ENCODE results near the gene GPRC6A. TPM values are rescaled to one million over a fixed set of nuclear protein-coding genes. Genes with fewer than 3 reads are reported as not detected.

Gene GPRC6A
- polyA plus RNA-seq, 3 donors, result not detected

- Mint-ChIP-seq H3K4me3 (peak overlapping the region; percentile 47 to 86), H3K36me3 (peaks cover 0 to 7% of the 10 kb centered on the region in 2 donors), H3K27me3 (ENCODE audit: low read depth in 3 of 3) (peaks cover 50 to 60% (median 59%) of the 10 kb centered on the region in 3 donors), H3K4me1 (peaks cover 12% of the 10 kb centered on the region), H3K9me3 (peaks cover 0 to 11% (median 7%) of the 10 kb centered on the region in 7 donors), H3K27ac (no peak overlapping the region)
- Histone ChIP-seq H2AFZ (ENCODE audit: insufficient read depth, low read depth, low read length, poor library complexity, severe bottlenecking) (peak overlapping the region; percentile 41), H3K27me3 (ENCODE audit: control insufficient read depth in 2 of 2, insufficient read depth in 2 of 2, low read length in 2 of 2) (peaks cover 46 to 67% of the 10 kb centered on the region in 2 donors), H3K9ac (ENCODE audit: insufficient read depth, low read length, poor library complexity, severe bottlenecking) (no peak overlapping the region), H3K36me3 (replicated peaks in 1 of 2; ENCODE audit: control insufficient read depth in 1 of 2, insufficient read depth in 2 of 2, low read length in 2 of 2) (no peaks in the 10 kb centered on the region), H3K9me3 (replicated peaks in 1 of 2; ENCODE audit: control insufficient read depth in 1 of 2, insufficient read depth in 1 of 2, low read length in 2 of 2) (peaks cover 0 to 27% of the 10 kb centered on the region in 2 donors), H3K4me2 (replicated peaks; ENCODE audit: extremely low read depth, low read length, poor library complexity, severe bottlenecking) (peak overlapping the region; percentile 61), H3K4me1 (ENCODE audit: control insufficient read depth in 1 of 2, insufficient read depth in 2 of 2, low read length in 2 of 2) (peaks cover 6 to 8% of the 10 kb centered on the region in 2 donors), H3K79me2 (ENCODE audit: insufficient read depth, low read length) (no peaks in the 10 kb centered on the region), H4K20me1 (ENCODE audit: insufficient read depth, low read length) (no peaks in the 10 kb centered on the region), H3K4me3 (replicated peaks in 1 of 3; ENCODE audit: low read depth in 2 of 3, low read length in 3 of 3) (peak overlapping the region in 1 of 3 experiments; percentile 51), H3K27ac (ENCODE audit: low read depth in 1 of 2, low read length in 2 of 2) (no peak overlapping the region)
- no CpG with 5 or more reads among the region's 19 CpGs for WGBS (ENCODE audit: insufficient coverage)
- intact Hi-C loops (cut with micrococcal nuclease), result no loop called here
- TF ChIP-seq CTCF (IDR thresholded peaks at IDR 0.05), result no peak
- no peak for DNase-seq
Observed at GRCh38 chr6:116764629-116764960, 64.3 kb downstream of the GPRC6A start.

DNA sequence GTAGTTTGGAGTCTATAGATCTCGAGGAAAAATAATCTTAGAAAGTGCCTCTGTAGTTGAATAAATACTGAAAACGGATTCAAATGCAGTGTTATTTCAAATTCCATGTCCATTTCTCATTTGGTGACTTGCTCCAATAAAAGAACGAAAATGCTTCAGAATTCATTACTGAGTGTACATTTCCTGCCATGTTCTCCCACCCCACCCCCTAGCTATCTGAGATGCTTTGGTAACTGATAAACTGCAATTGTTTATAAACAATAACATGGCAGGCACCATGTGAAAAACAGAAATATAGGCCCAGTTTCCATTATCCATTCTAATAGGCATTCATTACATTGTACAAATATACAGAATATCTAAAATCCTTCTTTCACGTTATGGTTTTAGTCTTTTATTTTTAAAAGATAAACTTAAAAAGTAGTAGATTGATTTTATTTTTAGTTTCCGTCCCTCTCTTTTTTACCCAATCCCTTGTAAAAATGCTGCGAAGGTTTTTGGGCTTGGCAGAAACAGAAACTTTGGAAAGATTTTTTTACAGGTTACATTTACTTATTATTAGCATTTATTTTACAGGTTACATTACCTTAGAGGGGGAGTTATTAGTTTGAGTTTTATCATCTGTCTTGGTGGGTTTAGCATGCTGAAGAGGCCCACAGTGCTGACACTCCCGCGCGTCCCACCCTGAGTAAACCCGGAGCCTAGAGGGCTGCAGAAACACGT, 64.8 kb downstream of the GPRC6A start:
- Mint-ChIP-seq H3K27ac (no peak overlapping the region), H3K4me1 (peaks cover 12% of the 10 kb centered on the region), H3K36me3 (peaks cover 0 to 7% of the 10 kb centered on the region in 2 donors), H3K9me3 (peaks cover 0 to 11% (median 7%) of the 10 kb centered on the region in 7 donors), H3K4me3 (peak overlapping the region in 1 of 2 donors; percentile 86), H3K27me3 (ENCODE audit: low read depth in 3 of 3) (peaks cover 52 to 60% (median 57%) of the 10 kb centered on the region in 3 donors)
- WGBS (ENCODE audit: insufficient coverage), result 100% methylated on average over 5 of the region's 11 CpGs
- H3K27me3 ChIP-seq (ENCODE audit: control insufficient read depth in 2 of 2, insufficient read depth in 2 of 2, low read length in 2 of 2), result peaks cover 46 to 67% of the 10 kb centered on the region in 2 donors
- no peak overlapping the region for H3K27ac ChIP-seq (ENCODE audit: low read depth in 1 of 2, low read length in 2 of 2)
- no peak overlapping the region for H3K4me2 ChIP-seq (replicated peaks; ENCODE audit: extremely low read depth, low read length, poor library complexity, severe bottlenecking)
- no peak for TF ChIP-seq CTCF (IDR thresholded peaks at IDR 0.05)
- H3K4me3 ChIP-seq (replicated peaks in 1 of 3; ENCODE audit: low read depth in 2 of 3, low read length in 3 of 3), result no peak overlapping the region
- H3K9me3 ChIP-seq (replicated peaks in 1 of 2; ENCODE audit: control insufficient read depth in 1 of 2, insufficient read depth in 1 of 2, low read length in 2 of 2), result peaks cover 0 to 27% of the 10 kb centered on the region in 2 donors
- no peaks in the 10 kb centered on the region for H4K20me1 ChIP-seq (ENCODE audit: insufficient read depth, low read length)
- no peak overlapping the region for H2AFZ ChIP-seq (ENCODE audit: insufficient read depth, low read depth, low read length, poor library complexity, severe bottlenecking)
- no peak for DNase-seq
- no peak overlapping the region for H3K9ac ChIP-seq (ENCODE audit: insufficient read depth, low read length, poor library complexity, severe bottlenecking)
- no peaks in the 10 kb centered on the region for H3K36me3 ChIP-seq (replicated peaks in 1 of 2; ENCODE audit: control insufficient read depth in 1 of 2, insufficient read depth in 2 of 2, low read length in 2 of 2)
- intact Hi-C loops (cut with micrococcal nuclease), result no loop called here
- H3K4me1 ChIP-seq (ENCODE audit: control insufficient read depth in 1 of 2, insufficient read depth in 2 of 2, low read length in 2 of 2), result peaks cover 6 to 8% of the 10 kb centered on the region in 2 donors
- H3K79me2 ChIP-seq (ENCODE audit: insufficient read depth, low read length), result no peaks in the 10 kb centered on the region

Measured in CD14-positive monocyte (primary cell).